Measurements from ENCODE around the gene APBB1IP. TPM values are rescaled to one million over a fixed set of nuclear protein-coding genes. Genes with fewer than 3 reads are reported as not detected.

APBB1IP gene
- total RNA-seq, 1 experiment from 2014 or later = 7.4 TPM

- in situ Hi-C loops (cut with HindIII; ENCODE audit: low pct_unique_long_range_greater_than_20kb, low sequenced_read_pairs) = no loop called here
- no peak for DNase-seq (ENCODE audit: low read depth)
Measured at GRCh38 chr10:26525586-26525985, 87.4 kb downstream of the APBB1IP start.

GRCh38 chr10:26527018-26527417, 88.9 kb downstream of the APBB1IP start:
- in situ Hi-C loops (cut with HindIII; ENCODE audit: low pct_unique_long_range_greater_than_20kb, low sequenced_read_pairs) = no loop called here
- DNase-seq (ENCODE audit: low read depth) = no peak

- in situ Hi-C loops (cut with HindIII; ENCODE audit: low pct_unique_long_range_greater_than_20kb, low sequenced_read_pairs) = no loop called here
- no peak for DNase-seq (ENCODE audit: low read depth)
Measured at GRCh38 chr10:26528048-26528447, 89.9 kb downstream of the APBB1IP start.

- in situ Hi-C loops (cut with HindIII; ENCODE audit: low pct_unique_long_range_greater_than_20kb, low sequenced_read_pairs) = no loop called here
- DNase-seq (ENCODE audit: low read depth) = no peak
Measured at GRCh38 chr10:26528715-26529393, 90.7 kb downstream of the APBB1IP start.

- no peak for DNase-seq (ENCODE audit: low read depth)
- in situ Hi-C loops (cut with HindIII; ENCODE audit: low pct_unique_long_range_greater_than_20kb, low sequenced_read_pairs) = no loop called here
Measured at GRCh38 chr10:26534384-26534783, 96.2 kb downstream of the APBB1IP start.

- in situ Hi-C loops (cut with HindIII; ENCODE audit: low pct_unique_long_range_greater_than_20kb, low sequenced_read_pairs) = no loop called here
- DNase-seq (ENCODE audit: low read depth) = no peak
Measured at GRCh38 chr10:26540601-26541000, 102.5 kb downstream of the APBB1IP start.

GRCh38 chr10:26543567-26544306, 105.6 kb downstream of the APBB1IP start:
- no peak for DNase-seq (ENCODE audit: low read depth)
- in situ Hi-C loops (cut with HindIII; ENCODE audit: low pct_unique_long_range_greater_than_20kb, low sequenced_read_pairs) = no loop called here

- no peak for DNase-seq (ENCODE audit: low read depth)
- in situ Hi-C loops (cut with HindIII; ENCODE audit: low pct_unique_long_range_greater_than_20kb, low sequenced_read_pairs) = no loop called here
Measured at GRCh38 chr10:26544932-26545331, 106.8 kb downstream of the APBB1IP start.

- in situ Hi-C loops (cut with HindIII; ENCODE audit: low pct_unique_long_range_greater_than_20kb, low sequenced_read_pairs) = no loop called here
- DNase-seq (ENCODE audit: low read depth) = no peak
Measured at GRCh38 chr10:26550774-26551526, 112.8 kb downstream of the APBB1IP start.

- in situ Hi-C loops (cut with HindIII; ENCODE audit: low pct_unique_long_range_greater_than_20kb, low sequenced_read_pairs) = no loop called here
Measured at GRCh38 chr10:26554246-26554645, 116.1 kb downstream of the APBB1IP start.

GRCh38 chr10:26555719-26556368, 117.7 kb downstream of the APBB1IP start:
- peak; percentile 72 for DNase-seq (ENCODE audit: low read depth)
- in situ Hi-C loops (cut with HindIII; ENCODE audit: low pct_unique_long_range_greater_than_20kb, low sequenced_read_pairs) = no loop called here

More at GRCh38 chr10:26554246-26554645, 116.1 kb downstream of the APBB1IP start:
- DNase-seq (ENCODE audit: low read depth) = no peak

GRCh38 chr10:26556748-26557640, 118.9 kb downstream of the APBB1IP start:
- in situ Hi-C loops (cut with HindIII; ENCODE audit: low pct_unique_long_range_greater_than_20kb, low sequenced_read_pairs) = no loop called here
- peak; percentile 53 for DNase-seq (ENCODE audit: low read depth)

- in situ Hi-C loops (cut with HindIII; ENCODE audit: low pct_unique_long_range_greater_than_20kb, low sequenced_read_pairs) = no loop called here
- peak; percentile 21 for DNase-seq (ENCODE audit: low read depth)
Measured at GRCh38 chr10:26557641-26558014, 119.5 kb downstream of the APBB1IP start.

- DNase-seq (ENCODE audit: low read depth) = no peak
- in situ Hi-C loops (cut with HindIII; ENCODE audit: low pct_unique_long_range_greater_than_20kb, low sequenced_read_pairs) = no loop called here
Measured at GRCh38 chr10:26566525-26567350, 128.6 kb downstream of the APBB1IP start.

- no peak for DNase-seq (ENCODE audit: low read depth)
- in situ Hi-C loops (cut with HindIII; ENCODE audit: low pct_unique_long_range_greater_than_20kb, low sequenced_read_pairs) = no loop called here
Measured at GRCh38 chr10:26567351-26567721, 129.2 kb downstream of the APBB1IP start.

- in situ Hi-C loops (cut with HindIII; ENCODE audit: low pct_unique_long_range_greater_than_20kb, low sequenced_read_pairs) = no loop called here
- no peak for DNase-seq (ENCODE audit: low read depth)
Measured at GRCh38 chr10:26571655-26572054, 133.5 kb downstream of the APBB1IP start.

GRCh38 chr10:26573674-26574073, 135.5 kb downstream of the APBB1IP start:
- in situ Hi-C loops (cut with HindIII; ENCODE audit: low pct_unique_long_range_greater_than_20kb, low sequenced_read_pairs) = no loop called here
- DNase-seq (ENCODE audit: low read depth) = peak; percentile 76

Data from Caki2 (cell line).